NT2/D1 (cell line): ENCODE measurements around the gene ANKRD16.

Experiments
- SUZ12 ChIP-seq: IDR thresholded peaks from 2 replicates; pipeline ENCODE4 v1.6.1; 2011; ENCODE audit not compliant: insufficient read length, insufficient read depth; ENCODE audit errors: extremely low read depth
- ZNF274 ChIP-seq: IDR thresholded peaks from 2 replicates; pipeline ENCODE4 v1.6.1; 2011; ENCODE audit warnings: mild to moderate bottlenecking, low read depth, low read length

DNA sequence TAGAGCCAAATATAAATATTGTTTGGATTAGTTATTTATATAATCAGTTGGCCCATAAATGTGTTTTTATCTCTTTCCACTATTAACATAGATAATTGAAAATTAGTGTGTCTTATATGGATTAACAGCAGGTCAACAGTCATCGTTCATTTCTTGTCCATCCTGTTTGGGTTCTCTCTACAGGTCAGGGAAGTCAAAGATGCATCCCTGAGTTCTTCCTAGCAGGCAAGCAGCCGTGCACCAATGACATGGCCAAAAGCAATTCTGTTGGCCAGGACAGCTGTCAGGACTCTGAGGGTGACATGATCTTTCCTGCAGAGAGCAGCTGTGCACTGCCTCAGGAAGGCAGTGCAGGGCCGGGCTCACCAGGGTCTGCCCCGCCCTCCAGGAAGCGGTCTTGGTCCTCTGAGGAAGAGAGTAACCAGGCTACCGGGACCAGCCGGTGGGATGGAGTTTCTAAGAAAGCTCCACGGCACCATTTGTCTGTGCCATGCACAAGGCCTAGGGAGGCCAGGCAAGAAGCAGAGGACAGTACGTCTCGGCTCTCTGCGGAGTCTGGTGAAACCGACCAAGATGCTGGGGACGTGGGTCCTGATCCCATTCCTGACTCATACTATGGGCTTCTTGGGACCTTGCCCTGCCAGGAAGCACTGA lies 16.3 kb upstream of the ANKRD16 start:
- no peak for TF ChIP-seq ZNF274
- no peak for TF ChIP-seq SUZ12
